GM21423 (cell line): ENCODE data around the gene PTHLH.

ENCODE experiments used
- ATAC-seq: cut with Tn5 transposase; IDR thresholded peaks from one replicate; pipeline ENCODE4 v1.9.1; 2021; ENCODE audit warnings: mild to moderate bottlenecking, moderate library complexity; ENCODE audit not compliant: unreplicated experiment

The PTHLH gene

DNA sequence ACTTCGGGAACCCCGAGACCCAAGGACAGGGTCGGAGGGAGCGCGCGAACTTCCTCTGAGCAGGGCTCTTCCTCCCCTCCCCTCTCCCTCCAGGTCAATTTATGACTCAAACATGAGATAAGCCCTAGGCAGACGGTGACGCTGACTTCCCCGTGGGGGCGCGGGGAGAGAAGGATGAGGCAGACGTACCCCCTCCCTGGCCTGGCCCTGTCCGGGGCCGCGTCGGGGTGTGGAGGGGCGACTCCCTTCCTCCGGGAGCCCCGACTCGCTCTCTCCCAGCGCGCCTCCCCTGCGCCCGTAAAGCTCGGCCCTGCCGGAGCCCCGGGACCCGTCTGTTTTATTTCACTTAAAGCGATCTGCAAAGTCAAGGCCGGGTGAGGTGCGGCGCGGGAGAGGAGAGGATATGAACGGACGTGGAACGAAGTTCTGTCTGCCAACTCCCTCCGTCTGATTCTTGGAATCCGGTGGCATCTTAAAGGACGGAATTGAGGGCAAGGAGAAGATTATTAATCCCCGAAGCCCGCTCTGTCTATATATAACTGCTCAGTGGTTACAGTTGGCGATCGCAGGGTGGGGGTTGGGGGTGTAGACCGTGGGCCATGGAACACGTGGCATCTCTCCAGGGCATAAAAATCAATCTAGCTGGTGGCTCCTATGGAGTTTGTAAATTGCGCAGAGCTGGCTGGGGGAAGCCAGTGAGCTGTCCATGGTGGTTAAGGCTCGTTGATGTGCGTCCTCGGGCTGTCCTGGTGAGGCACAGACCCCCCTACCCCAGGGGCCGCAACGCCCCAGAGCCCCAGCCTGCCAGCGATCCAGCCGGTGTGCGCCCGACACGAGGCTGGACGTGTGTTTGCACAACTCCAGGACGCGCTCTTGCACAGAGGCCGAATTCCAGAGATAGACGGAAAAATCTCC, 2.9 kb upstream of the PTHLH start:
- ATAC-seq: no peak

DNA sequence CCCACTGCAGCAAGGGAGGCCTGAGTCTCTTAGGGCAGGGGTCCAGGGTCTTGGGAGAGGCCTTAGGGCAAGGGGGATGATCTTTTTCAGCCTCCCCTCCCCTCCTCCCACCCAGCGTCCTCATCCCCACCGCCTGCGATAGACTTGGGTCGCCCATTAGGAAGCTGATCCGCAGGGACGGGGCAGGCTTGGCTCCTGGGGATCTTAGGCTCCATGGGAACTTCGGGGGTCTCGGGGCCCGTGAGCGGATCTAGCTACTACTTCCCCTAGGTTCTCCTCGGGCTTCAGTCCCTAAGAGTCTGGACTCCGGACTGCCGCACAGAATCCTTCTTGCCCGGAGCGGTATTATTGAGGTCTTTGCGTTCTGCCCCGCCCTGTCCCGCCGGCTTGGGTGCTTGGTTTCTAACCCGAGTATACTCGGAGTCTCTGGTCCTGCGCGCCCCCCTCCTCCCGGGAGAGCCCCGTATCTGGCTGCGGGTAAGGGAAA, 2.2 kb upstream of the PTHLH start:
- no peak for ATAC-seq

DNA sequence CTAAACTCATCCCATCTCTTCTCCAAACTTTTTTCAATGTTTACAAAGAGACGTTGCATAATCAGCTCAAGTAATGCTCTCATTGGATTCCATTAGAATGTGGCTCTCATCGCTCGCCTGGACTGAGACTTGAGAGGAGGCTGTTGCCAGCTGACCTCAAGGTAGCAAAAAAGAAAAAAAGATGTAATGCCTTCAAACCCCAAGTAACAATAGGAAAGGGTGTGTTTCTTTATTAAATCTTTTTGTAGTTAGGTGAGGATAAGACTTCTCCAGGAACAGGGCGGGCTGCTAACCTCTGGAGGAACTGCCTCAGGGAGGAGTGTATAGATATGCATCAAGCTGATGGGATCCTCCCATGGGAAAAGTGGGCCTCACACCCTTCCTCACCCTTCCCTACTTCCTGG, 956 bp upstream of the PTHLH start:
- ATAC-seq: no peak

DNA sequence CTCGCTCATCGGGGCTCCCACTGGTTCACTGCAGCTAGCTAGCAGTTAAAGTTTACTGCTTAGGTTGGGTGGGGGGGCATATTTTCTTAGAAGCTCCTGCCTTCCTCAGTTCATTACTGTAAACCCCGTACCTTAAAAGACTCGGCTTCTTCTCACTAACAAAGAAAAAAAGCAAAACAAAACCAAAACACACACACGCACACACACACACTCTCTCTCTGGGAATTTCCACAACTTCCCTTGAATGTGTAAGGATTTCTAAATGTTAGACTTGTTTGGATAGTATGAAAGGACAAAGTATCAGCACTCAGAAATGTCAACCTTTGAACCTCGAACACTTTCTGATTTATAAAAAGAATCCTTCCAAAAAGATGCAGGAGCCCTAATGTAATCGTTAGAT, 927 bp downstream of the PTHLH start:
- no peak for ATAC-seq

DNA sequence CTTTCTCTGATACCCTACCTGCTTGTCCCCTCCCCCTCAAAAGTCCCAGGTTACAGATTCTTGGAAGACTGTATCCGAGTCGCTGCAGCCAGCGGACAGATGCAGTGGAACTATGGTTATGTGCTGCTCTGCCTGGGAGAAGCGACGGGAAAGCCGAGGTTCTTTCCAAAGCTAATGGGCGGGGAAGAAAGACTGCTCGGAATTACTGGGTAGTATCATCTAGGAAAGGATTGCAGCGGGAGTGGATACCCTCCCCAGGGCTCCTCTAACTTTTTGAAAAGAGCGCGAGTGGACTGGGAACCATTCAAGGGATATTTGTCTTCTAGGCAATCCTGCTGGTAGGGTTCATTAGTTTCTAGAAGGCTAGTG, 1.4 kb downstream of the PTHLH start:
- ATAC-seq: no peak

DNA sequence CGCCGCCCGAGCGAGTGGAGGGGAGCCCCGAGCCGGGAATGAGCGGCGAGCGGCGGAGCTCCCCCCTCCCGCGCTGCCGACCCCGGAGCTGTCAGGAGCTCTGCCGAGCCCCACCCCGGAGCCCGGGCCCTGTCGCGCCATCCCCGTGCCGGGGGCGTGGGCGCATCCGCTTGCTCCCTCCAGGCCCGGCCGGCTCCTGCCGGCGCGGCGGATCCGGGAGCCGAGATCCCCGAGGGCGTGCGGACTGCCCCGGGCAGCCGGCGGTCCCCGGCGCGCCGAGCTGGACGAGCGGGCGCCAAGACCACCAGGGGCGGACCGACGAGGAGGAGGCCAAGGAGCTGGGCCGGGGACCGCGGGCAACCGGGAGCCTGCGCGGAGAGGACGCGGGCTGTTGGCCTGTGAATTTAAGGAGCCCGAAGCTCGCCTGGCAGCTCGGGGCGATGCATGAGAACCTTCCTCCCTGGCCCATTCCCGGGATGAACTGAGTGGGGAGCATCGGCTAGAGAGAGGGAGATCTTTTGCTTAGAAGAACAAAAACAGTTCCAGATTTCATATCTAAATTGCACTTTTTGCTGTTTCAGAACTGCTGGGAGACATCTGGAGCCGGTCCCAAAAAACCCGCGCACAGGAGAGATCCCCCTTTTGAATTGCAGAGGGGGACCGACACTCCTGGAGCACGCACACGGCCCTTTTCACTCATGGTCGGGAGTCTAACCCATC, 2.0 kb downstream of the PTHLH start:
- ATAC-seq: peak; percentile 22

DNA sequence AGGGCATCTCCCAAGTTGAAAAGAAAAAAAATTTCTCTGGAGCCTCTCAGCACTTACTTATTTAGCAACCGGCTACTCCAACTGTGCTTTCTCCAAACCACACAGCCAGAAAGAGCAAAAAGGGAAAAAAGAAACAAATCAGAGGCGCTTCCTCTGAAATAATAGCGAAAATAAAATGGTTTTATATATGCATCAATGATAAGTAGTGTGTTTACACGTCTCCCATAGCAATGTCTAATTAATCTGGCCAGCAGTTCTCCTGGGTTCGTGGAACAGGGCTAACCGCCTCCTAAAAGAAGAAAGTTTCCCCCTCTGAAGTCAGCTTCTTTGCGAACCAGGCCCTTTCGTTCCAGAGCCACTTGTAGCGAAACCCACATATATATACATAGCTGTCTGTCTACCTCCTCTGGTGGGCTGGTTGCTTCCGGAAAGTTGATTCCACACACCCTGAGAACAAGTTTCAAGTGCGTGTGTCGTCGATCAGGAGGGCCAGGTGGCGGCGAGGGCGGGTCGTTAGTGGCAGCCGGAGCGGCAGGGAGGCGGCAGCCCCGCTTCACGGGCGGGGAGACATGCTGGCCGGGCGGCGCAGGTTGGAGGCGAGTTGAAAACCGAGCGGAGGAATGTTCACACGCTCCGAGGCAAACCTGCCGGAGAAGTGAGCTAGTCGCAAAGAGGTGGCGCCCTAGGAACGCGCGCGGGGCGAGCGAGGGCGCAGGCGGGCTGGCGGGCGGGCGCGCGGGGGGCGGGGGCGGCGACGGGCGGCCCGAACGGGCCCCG, 2.7 kb downstream of the PTHLH start:
- peak; percentile 72 for ATAC-seq

DNA sequence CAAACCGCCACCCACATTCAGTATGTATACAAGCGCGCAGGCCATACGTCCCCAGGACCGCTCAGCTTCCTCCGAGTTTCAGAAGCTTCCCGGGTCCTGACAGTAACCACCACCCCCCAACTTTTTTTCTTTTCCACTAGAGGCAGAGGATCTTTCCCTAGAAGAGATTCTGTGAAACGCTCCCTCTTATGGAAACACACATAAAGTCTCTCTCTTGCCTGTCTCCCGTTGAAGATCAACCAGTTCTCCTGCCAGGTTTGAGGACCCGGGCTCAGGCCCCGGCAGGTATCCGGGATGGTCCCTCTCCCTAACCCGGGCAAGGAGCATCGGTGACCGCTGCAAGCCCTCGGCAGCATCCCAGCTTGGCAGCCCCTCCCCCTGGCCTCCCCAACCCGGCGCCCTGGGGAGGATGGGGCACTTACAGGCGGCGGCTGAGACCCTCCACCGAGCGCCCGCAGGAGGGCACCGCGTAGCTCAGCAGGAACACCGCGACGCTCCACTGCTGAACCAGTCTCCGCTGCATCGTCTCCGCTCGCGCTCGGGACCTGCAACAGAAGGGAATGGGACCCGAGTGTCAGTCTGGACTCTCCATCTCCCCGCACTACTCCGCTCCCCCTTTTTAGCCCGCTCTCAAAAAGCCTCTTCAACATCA, 3.4 kb downstream of the PTHLH start:
- no peak for ATAC-seq

DNA sequence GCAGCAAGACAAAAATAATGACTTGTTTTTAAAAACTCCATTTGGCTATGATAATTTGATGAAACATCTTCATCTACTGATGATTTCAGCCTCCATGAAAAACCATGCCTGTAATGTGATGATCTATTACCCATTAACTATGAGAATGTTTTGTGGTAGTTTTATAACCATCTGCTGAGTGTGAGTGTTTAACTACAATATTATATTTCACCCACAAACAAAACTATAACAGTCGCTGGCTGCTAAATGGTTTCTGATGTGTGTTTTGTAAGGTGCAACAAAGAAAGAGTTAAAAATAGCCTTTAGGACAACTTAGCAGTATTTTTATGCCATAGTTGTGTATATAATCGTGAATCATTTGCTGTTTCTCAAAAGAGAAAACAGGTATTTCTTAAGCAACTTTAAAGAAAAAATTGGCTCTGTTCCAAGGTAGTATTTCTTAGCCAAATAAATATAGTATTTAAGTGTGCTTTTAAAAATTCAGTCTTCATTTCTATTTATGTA, 4.9 kb downstream of the PTHLH start:
- no peak for ATAC-seq

DNA sequence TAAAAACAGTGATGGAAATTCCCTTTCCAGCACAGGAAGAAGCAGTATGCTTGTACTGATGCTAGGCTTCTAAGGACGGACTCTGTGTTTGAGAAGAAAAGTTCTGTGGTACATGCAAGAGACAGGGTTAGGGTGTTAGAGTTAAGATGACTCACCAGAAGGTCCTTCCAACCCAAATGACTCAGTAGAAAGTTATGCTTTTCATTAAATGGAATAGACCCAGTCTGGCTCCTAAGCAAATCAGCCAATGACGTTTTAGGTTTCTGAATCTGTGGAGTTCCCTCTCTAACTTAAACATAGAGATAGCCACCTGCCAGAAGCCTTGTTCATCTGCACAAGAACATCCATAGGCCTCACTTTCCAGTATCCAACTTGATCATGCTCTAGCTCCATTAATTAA, 5.7 kb downstream of the PTHLH start:
- no peak for ATAC-seq

DNA sequence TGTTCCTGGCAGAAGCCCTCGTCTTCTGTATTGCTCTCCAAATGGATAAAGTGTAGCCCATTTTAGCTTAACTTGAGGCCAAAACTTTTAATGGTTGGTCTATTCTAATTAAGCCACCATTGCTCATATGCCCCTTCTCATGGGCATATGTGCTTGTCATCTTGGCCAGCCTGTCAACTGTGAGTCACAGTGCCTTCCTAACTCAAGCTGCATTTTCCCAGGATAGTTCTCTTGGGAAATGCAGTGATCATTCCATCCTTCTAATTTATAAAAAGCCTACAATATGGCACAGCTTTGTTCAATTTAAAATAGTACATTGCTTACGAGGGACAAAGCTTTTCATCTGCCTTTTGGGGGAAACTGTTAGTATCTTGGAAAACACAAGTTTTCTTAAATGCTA, 6.6 kb downstream of the PTHLH start:
- ATAC-seq: no peak

DNA sequence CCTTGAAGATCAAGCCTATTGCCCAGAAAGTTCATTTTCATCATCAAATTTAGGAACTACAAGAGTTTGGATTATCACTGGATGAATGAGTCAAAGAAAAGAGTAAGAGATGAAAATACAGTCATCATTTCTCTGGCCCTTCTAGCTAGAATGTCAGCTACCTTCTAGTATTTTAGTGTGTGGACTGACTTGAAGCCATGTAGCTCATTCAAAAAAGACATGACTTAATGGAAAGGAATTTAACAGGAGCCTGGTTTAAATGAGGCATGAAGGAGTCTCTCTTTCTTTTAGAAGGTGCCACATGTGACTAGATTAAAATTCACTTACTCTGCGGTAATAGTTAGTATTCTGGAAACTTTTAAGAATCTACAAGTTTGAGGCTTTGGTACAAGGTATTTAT, 7.1 kb downstream of the PTHLH start:
- no peak for ATAC-seq

DNA sequence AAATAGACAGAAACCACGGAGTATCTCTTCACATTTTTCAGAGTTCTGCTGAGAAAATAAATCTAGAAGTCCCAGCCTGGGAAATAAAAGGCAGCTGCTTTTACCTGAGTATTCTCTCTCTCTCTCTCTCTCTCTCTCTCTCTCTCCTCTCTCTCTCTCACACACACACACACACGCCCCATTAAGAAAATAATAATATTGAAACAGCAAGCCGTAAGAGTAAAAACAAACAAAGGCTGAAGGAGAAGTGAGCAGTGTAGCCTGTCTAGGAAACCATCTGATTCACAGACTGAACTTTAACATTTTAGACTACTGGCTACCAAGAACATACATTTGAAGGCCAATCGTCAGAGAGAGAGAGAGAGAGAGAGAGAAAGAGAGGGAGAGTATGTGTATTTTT, 8.4 kb downstream of the PTHLH start:
- ATAC-seq: no peak

DNA sequence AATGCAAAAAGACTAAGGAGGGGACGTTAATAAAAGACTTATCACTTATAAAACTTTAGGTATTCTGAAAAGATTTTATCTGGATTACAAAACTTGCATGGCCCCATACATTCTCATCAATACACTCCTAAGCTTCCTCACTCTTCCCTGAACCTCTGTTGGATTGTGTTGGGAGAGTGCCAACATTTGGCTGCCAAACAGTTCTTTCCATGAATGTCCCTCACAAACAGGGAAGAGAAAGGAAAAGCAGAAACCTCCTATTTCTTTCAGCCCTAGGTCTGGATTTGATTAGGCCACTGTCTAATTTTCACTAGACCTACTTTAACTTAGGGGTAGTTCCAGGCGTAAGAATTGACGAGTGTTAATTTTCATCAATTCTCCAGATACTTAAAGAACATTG, 11.7 kb downstream of the PTHLH start:
- no peak for ATAC-seq

DNA sequence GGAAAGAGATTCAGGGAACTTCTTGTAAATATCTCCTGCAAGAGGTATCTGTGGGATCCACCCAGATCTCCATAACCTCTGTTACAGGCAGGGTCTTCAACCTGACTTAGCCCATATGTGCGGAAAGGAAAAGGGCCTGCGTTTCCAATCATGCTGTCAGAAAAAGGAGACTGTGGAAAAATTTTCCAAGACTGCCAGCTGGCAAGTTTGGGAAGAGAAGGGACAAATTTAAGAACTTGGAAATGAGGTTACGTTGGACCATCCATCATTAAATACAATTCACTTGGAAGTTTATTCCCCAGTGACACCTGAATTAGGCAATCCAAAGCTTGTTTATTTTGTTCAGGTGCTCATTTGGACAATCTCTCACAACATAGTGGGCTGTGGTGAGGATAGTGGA, 13.9 kb downstream of the PTHLH start:
- ATAC-seq: no peak

DNA sequence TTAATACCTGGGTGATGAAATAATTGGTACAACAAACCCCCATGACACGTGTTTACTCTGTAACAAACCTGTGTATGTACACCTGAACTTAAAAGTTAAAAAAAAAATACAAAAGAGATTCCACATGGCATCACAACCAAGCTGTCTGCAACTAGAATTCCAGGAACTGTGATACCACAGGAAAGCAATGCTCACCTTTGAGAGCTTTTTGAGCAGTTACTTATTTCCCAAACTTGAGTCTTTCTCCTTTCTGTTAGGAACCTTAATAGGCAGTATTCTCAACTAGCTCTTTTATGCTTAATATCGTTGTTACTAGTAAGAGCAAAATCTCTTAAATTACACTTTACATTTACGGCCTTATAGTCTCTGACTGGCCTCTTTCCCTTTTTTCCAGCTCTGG, 15.2 kb downstream of the PTHLH start:
- no peak for ATAC-seq

DNA sequence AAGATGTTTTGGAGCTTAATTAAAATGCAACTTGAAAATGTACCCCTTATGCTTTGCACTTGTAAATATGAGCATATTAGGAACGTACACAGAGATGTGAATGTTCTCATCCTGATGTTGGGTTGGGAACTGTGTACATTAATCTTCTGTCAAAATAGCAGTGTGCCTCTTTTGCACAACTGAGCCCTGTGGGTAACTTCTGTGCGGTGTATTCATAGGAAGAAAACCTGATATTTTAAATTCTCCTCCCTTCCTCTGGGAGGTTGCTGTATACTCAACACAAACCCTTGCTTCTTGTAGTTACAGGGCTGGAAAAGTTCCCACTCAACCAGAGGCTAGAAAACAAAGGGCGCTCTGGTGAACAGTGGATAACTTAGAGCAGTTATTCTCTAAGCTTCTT, 18.7 kb downstream of the PTHLH start:
- no peak for ATAC-seq

DNA sequence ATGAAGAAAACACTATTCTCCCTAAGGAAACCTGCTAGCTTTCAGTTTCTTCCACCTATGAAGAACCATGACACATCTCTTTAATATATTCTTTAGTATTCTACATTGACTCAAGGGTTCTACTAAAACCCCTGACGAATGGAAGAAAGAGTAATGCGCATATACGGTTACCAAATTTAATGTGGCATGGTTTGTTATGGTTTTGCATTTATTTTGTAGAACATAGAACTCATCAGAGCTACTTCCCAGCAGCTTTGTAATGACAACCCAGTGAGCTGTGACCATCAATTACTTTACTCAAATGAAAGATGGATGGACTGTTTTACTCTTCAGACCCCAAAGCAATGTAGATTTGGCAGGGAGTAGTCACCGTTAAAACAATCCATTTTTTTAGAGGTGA, 19.2 kb downstream of the PTHLH start:
- ATAC-seq: no peak

DNA sequence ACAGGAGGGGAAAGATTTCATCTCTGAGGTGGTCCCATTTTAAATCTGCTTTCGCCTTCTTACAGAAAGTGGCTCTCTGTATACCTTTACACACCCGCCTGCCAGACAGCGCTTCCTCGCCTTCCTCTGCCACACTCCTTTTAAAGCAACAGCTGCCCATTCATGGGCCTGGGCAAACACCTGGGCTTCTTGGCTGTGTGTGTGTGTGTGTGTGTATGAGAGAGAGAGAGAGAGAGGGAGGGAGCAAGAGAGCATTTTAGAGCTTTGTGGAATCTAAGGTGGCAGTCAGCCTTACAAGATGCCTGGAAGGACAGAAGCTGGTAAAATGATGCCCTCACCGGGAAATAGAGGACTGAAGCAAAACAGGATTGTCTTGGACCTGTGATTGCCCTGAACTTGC, 20.0 kb downstream of the PTHLH start:
- ATAC-seq: no peak

DNA sequence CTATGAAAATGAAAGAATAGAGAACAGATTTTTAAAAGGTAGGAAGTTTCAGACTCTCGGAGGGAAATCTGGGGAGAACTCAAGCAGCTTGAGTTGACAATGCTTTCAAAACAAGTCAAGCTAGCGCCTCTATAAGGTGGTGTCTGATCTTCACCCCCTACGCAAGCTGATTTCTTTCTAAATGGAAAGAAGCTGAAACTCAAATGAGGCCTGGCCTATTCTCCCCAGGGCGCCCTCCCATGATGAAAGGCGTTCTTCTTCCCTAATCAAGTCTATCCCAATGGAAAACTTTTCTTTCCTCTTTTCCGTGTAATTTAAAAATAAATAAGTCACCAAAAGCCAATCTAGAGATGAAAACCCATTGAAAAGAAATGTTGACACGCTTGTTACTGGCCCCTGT, 20.6 kb downstream of the PTHLH start:
- no peak for ATAC-seq

DNA sequence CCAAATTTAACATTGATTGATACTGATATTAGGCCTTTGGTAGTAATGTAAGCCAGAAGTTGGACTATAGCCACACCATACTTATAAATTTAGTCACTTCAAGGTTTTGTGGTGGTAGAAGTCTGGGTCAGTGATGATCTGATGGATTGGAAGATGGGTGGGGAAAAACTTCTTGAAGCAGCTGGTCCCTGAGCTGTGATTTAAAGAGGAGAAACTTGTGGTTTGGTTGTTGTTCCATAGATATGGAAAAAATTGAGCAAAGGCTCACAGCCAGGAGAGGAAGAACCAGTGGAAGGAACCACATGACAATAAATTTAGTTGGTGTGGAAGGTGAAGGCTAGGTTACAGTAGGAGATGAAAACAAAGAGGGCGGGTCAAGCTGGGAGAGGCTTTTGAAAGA, 26.1 kb downstream of the PTHLH start:
- ATAC-seq: no peak
